HCT116 (cell line): ENCODE results near the gene SIGLEC7. TPM values are rescaled to one million over a fixed set of nuclear protein-coding genes. Genes with fewer than 3 reads are reported as not detected.

Source experiments
- ATAC-seq: fragments of 200-7000 bp; cut with Tn5 transposase; 2 replicates; pipeline ENCODE4 v1.9.1; 2020; ENCODE audit warnings: mild to moderate bottlenecking, moderate library complexity
- BruUV-seq: library from RNA; stranded (reverse); fragments of 400-500 nt; replicated peaks from 2 replicates; lab custom pipeline; 2021; lab: Mats Ljungman, UMichigan
- CTCF ChIA-PET: fragments of 300-600 bp; sonication (Branson Sonifier 250); formaldehyde crosslinking; loops from one replicate; lab custom pipeline; 2021; ENCODE audit warnings: antibody characterized with exemption; lab: Charles Lee
- POLR2A ChIA-PET: fragments of 300-600, 350-600 bp; sonication (Branson Sonifier 250); formaldehyde crosslinking; loops from one replicate; lab custom pipeline; 2021; ENCODE audit warnings: antibody characterized with exemption; lab: Charles Lee
- RAD21 ChIA-PET, 2 experiments: fragments of 300-600 bp; sonication (Branson Sonifier 250); formaldehyde crosslinking; loops; one replicate each; lab custom pipeline; 2023; ENCODE audit warnings: low total read pairs in 2 of 2; ENCODE audit not compliant: uncharacterized antibody in 2 of 2, unreplicated experiment in 2 of 2, low non-redundant PET in 1 of 2; lab: Charles Lee
- DNase-seq: peaks from one replicate; pipeline ENCODE4 v3.0.0-alpha.2; 2010; ENCODE audit warnings: low read depth, low spot score
- H2AFZ ChIP-seq: fragments of 200-600 bp; shearing (Covaris generic), sonication (generic); 2 replicates; pipeline ENCODE4 v1.6.1; 2017; ENCODE audit warnings: low read depth, mixed run types, mixed read lengths, antibody characterized with exemption, low read length; ENCODE audit not compliant: poor library complexity, severe bottlenecking
- H3K27ac ChIP-seq: 2 replicates; pipeline ENCODE4 v1.5.1; 2012; ENCODE audit warnings: low read depth, low read length
- H3K27me3 ChIP-seq: fragments of 200-600 bp; sonication (generic); 2 replicates; pipeline ENCODE4 v1.6.1; 2016; ENCODE audit warnings: mixed run types, low read length, mixed read lengths; ENCODE audit not compliant: insufficient read depth
- H3K36me3 ChIP-seq, 2 experiments: fragments of 200-500 bp in 1 of 2; fragments of 200-600 bp in 1 of 2; sonication (Bioruptor generic) in 1 of 2; sonication (generic) in 1 of 2; 2 replicates each; pipeline versions ENCODE4 v1.5.1 to v1.6.1; 2014 to 2016; ENCODE audit warnings: low read length in 2 of 2, inconsistent platforms in 1 of 2, mixed read lengths in 1 of 2, mixed run types in 1 of 2; ENCODE audit not compliant: insufficient read depth in 2 of 2, control insufficient read depth in 1 of 2
- H3K4me1 ChIP-seq, 2 experiments: fragments of 200-600 bp in 1 of 2; sonication (generic) in 1 of 2; 2 replicates each; pipeline versions ENCODE4 v1.5.1 to v1.6.1; 2012 to 2017; ENCODE audit warnings: low read length in 2 of 2, inconsistent platforms in 1 of 2, mild to moderate bottlenecking in 1 of 2, mixed read lengths in 1 of 2, mixed run types in 1 of 2, moderate library complexity in 1 of 2; ENCODE audit not compliant: insufficient read depth in 2 of 2, control insufficient read depth in 1 of 2
- H3K4me2 ChIP-seq: fragments of 200-600 bp; sonication (generic); 2 replicates; pipeline ENCODE4 v1.6.1; 2017; ENCODE audit warnings: mixed run types, low read length, mixed read lengths
- H3K4me3 ChIP-seq, 2 experiments: fragments of 200-600 bp in 1 of 2; sonication (generic) in 1 of 2; replicated peaks in 1 of 2; 2 replicates each; pipeline ENCODE4 v1.5.1; 2011 to 2016; ENCODE audit warnings: low read length in 2 of 2, control low read depth in 1 of 2, low read depth in 1 of 2, mild to moderate bottlenecking in 1 of 2, mixed read lengths in 1 of 2, mixed run types in 1 of 2
- H3K79me2 ChIP-seq: fragments of 200-600 bp; sonication (generic); 2 replicates; pipeline ENCODE4 v1.6.1; 2017; ENCODE audit warnings: mild to moderate bottlenecking, mixed run types, low read length, moderate library complexity, mixed read lengths; ENCODE audit not compliant: insufficient read depth
- H3K9ac ChIP-seq: fragments of 200-600 bp; sonication (generic); 2 replicates; pipeline ENCODE4 v1.6.1; 2016; ENCODE audit warnings: low read length, mixed read lengths
- H3K9me2 ChIP-seq: fragments of 200-600 bp; sonication (generic), shearing (Covaris generic); 2 replicates; pipeline ENCODE4 v1.6.1; 2017; ENCODE audit warnings: mixed run types, mild to moderate bottlenecking, moderate library complexity; ENCODE audit not compliant: insufficient read depth
- H3K9me3 ChIP-seq, 2 experiments: fragments of 200-500 bp in 1 of 2; fragments of 200-600 bp in 1 of 2; sonication (Bioruptor generic) in 1 of 2; sonication (generic) in 1 of 2; 2 replicates each; pipeline ENCODE4 v1.6.1; 2014 to 2017; ENCODE audit warnings: low read length in 2 of 2, mixed read lengths in 2 of 2, inconsistent platforms in 1 of 2, low read depth in 1 of 2, mild to moderate bottlenecking in 1 of 2, mixed run types in 1 of 2, moderate library complexity in 1 of 2; ENCODE audit not compliant: control insufficient read depth in 1 of 2, insufficient read depth in 1 of 2
- H4K20me1 ChIP-seq: fragments of 200-600 bp; sonication (generic), shearing (Covaris generic); 2 replicates; pipeline ENCODE4 v1.6.1; 2017; ENCODE audit warnings: mixed run types, mild to moderate bottlenecking, moderate library complexity; ENCODE audit not compliant: insufficient read depth
- EZH2 ChIP-seq: fragments of 200-600 bp; sonication (generic); IDR thresholded peaks from 2 replicates; pipeline ENCODE4 v1.6.1; 2017; ENCODE audit warnings: antibody characterized with exemption, mixed run types
- SIN3A ChIP-seq: IDR thresholded peaks from 2 replicates; pipeline ENCODE4 v1.6.1; 2012; ENCODE audit warnings: low read depth
- ZBTB33 ChIP-seq: IDR thresholded peaks from 2 replicates; pipeline ENCODE4 v1.6.1; 2011; ENCODE audit warnings: mild to moderate bottlenecking, low read length, moderate library complexity; ENCODE audit not compliant: insufficient replicate concordance; ENCODE audit errors: extremely low read depth
- intact Hi-C: fragments of 100-400 bp; cut with micrococcal nuclease; formaldehyde crosslinking; loops from 2 replicates; pipeline ENCODE4 v1.10.0; 2022
- total RNA-seq: library from RNA; stranded (reverse); gene quantifications from one replicate; pipeline ENCODE4 v1.2.1, GENCODE V29; 2021; ENCODE audit not compliant: unreplicated experiment
- TF ChIP-seq, protein P1 (sequence below), 3 experiments: fragments of 200-600 bp in 1 of 3; sonication (generic) in 1 of 3; IDR thresholded peaks in 2 of 3; conservative IDR thresholded peaks in 1 of 3; 2 replicates each; pipeline ENCODE4 v1.5.1; 2012 to 2017; ENCODE audit warnings: low read depth in 2 of 3, low read length in 2 of 3, antibody characterized with exemption in 1 of 3, borderline replicate concordance in 1 of 3, control low read depth in 1 of 3, mild to moderate bottlenecking in 1 of 3, mixed read lengths in 1 of 3, mixed run types in 1 of 3, moderate library complexity in 1 of 3; ENCODE audit not compliant: insufficient read depth in 1 of 3

SIGLEC7 gene
- total RNA-seq, 1 experiment from 2014 or later = not detected

DNA sequence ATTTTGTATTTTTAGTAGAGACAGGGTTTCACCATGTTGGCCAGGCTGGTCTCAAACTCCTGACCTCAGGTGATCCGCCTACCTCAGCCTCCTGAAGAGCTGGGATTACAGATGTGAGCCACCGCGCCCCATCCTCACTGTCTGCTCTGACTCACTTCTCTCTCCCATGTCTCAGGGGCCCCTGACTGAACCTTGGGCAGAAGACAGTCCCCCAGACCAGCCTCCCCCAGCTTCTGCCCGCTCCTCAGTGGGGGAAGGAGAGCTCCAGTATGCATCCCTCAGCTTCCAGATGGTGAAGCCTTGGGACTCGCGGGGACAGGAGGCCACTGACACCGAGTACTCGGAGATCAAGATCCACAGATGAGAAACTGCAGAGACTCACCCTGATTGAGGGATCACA is 12.4 kb upstream of the SIGLEC7 start:
- CTCF ChIA-PET = no interaction called here
- BruUV-seq = no TSS peak
- intact Hi-C loops = no loop called here
- H4K20me1 ChIP-seq = no peaks in the 10 kb centered on the region
- 0 out of 2 replicates have a peak, but pooled peaks cover 4% of the 10 kb centered on the region for H3K27me3 ChIP-seq
- TF ChIP-seq ZBTB33 (no peak), EZH2 (no peak), SIN3A (no peak)
- TF ChIP-seq, protein P1, sequence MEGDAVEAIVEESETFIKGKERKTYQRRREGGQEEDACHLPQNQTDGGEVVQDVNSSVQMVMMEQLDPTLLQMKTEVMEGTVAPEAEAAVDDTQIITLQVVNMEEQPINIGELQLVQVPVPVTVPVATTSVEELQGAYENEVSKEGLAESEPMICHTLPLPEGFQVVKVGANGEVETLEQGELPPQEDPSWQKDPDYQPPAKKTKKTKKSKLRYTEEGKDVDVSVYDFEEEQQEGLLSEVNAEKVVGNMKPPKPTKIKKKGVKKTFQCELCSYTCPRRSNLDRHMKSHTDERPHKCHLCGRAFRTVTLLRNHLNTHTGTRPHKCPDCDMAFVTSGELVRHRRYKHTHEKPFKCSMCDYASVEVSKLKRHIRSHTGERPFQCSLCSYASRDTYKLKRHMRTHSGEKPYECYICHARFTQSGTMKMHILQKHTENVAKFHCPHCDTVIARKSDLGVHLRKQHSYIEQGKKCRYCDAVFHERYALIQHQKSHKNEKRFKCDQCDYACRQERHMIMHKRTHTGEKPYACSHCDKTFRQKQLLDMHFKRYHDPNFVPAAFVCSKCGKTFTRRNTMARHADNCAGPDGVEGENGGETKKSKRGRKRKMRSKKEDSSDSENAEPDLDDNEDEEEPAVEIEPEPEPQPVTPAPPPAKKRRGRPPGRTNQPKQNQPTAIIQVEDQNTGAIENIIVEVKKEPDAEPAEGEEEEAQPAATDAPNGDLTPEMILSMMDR (IDR thresholded peaks at IDR 0.05 in 2 of 3, conservative IDR thresholded peaks at IDR 0.05 in 1 of 3; ENCODE audit: borderline replicate concordance in 1 of 3, insufficient read depth in 1 of 3, low read depth in 2 of 3, low read length in 2 of 3) = no peak
- TF ChIP-seq, all 23 proteins: peak for 0
- H3K9me2 ChIP-seq = no peaks in the 10 kb centered on the region
- H2AFZ ChIP-seq = no peak overlapping the region
- H3K27ac ChIP-seq = no peak overlapping the region
- H3K9ac ChIP-seq = no peak overlapping the region
- H3K4me1 ChIP-seq = peaks cover 2 to 7% of the 10 kb centered on the region in 2 experiments; a peak in 1 of 4 replicates
- no peaks in the 10 kb centered on the region for H3K9me3 ChIP-seq
- RAD21 ChIA-PET = no interaction called here
- POLR2A ChIA-PET = no interaction called here
- DNase-seq (no peak), ATAC-seq (no peak)
- H3K4me3 ChIP-seq = no peak overlapping the region
- no peak overlapping the region for H3K4me2 ChIP-seq
- no peaks in the 10 kb centered on the region for H3K79me2 ChIP-seq
- no peaks in the 10 kb centered on the region for H3K36me3 ChIP-seq
